ENCODE data around the gene ICE2. TPM values are rescaled to one million over a fixed set of nuclear protein-coding genes. Genes with fewer than 3 reads are reported as not detected.
"Not testable (repeated sequence)": the region's sequence is repeated elsewhere in the genome, so short reads cannot be mapped to it uniquely, and the experiment has no call there.

The ICE2 gene
- polyA plus RNA-seq, 3 donors: 69.9 to 93.7 (median 85.6) TPM

DNA sequence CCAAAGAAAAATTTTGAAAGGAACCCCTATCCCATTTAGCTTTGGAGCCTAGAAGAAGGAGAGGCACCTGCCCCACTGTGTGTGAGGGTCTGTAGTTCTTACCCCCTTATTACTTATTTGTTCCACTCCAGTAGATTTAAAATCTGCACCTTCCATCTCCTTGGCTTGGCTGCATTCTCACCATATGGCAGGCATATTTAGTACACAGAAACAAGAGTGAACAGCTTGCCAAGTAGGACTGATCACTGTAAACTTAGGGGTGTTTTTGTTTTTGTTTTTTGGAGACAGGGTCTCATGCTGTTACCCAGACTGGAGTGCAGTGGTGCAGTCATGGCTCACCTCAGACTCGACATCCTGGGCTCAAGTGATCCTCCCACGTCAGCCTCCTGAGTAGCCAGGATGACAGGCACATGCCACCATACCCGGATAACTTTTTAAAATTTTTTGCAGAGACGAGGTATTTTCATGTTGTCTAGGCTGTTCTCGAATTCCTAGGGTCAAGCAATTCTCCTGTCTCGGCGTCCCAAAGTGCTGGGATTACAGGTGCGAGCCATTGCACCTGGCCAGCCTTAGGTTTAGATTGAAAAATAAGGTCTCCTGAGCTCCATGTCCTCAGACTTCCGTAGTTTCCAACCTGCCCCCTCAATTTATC lies 67.0 kb downstream of the ICE2 start:
- no peak for DNase-seq

- not testable (repeated sequence) for DNase-seq
Measured at GRCh38 chr15:60410350-60410749, 68.6 kb downstream of the ICE2 start.

GRCh38 chr15:60408463-60408981 lies 70.4 kb downstream of the ICE2 start:
- no peak for DNase-seq

DNA sequence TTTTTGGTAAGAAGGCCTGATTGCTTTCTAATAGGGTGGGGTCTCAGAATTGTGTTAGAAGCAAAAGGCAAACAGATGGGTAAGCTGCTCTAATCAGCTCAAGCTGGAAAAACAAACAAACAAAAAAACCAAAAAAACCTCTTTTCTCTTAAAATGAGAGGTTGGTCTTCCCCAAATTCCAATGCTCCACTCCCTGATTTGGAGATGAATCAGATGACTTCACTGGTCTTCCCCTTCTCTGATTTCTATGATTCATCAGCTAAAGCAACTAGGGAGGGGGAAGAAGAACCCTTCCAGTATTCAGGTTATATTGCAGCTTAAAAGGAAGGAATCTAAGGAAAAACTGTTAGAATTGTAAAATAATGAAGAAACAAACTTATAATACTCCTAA lies 71.5 kb downstream of the ICE2 start:
- DNase-seq: no peak

DNA sequence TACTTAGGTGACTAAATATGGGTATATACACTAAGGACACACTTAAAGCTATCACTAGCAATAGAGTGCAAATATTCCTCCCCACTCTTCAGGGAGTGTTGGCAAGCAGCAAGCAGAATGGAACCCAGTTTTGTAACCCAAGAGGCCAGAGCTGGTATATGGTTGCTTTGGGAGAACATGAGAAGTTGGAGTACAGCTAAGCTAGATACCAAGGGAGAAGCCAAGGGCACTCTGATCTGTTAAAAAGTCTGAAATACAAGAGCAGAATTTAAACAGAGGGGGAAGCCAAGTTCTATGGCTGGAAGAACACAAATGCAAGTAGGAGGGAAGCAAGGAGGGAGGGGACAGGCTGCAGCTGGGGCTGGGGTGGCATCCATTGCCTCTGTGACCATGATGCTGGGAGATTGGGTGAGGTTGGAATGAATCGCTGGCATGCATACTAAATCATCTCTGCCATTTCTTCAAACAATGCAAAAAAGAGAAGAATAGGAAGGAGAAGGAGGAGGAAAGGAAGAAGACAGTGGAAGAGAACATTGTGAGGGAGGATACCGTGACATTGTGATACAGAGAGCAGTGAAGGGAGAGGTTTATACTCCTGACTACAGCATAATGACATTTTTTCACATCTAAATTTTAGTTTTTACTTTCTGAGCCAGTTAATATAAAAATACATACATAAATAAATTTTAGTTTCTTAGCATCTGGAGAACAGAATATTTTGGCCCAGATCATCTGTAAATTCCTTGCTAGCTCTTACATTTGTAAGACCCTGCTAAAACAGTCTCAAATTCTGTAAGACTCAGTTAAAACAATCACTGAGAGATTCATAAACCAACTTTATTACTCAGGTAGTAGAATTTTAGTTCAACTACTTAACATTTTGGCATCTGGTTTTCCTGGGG lies 72.2 kb downstream of the ICE2 start:
- no peak for DNase-seq

DNA sequence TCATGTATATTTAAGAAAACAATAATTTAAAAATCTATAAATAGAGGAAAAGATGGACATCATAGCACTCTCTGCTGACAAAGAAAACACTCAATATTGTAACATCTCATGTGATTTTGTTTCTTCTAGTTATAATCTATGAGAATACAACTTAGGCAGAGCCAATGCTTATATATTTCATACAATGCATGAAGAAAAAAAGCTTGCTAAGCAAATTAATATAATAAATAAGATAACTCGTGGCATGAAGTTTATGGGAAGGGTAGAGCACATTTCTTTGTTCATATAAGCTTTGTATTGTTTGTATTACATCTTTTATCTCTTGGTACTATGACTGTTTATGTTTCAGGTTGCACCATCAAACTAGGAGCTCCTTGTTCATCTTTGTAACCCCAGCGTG lies 73.5 kb downstream of the ICE2 start:
- no peak for DNase-seq

- DNase-seq: not testable (repeated sequence)
Measured at GRCh38 chr15:60404351-60404750, 74.6 kb downstream of the ICE2 start.

DNA sequence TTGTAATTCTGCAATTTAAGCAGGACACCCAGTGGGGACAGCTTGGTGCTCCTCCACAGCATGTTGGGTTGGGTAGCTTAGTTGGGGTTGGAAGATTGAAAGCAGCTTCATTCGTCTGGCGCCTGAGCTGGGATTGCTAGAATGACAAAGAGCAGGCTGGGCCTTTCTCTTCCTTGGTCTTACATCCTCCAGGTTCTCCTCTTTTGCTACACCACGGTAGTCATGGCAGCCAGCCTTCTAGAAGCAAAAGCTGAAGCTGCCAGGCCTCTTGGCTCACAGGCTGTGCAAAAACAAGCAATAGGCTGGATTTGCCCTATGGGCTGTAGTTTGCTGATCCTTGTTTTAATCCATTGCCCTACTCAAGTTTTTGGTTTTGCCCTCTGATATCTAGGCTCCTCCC lies 78.0 kb downstream of the ICE2 start:
- DNase-seq: no peak

DNA sequence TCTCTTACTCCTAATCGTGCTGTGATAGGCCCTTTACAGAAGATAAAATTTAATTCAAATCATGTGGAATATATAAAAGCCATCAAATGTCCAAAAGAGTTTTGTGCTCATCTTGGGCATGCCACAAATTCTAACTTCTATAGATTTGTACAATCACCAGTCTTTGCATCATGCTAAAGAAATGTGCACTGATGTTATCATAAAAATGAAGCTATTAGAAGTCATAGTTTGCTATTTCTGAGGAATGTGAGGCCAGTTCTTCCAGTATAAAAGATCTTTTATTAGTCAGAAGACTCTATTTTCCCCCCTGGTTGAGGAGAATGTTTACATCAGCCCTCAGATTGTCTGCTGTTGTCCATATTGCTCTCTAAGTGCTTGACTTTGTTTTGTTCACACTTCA lies 79.0 kb downstream of the ICE2 start:
- DNase-seq: no peak

- DNase-seq: no peak
Measured at GRCh38 chr15:60399246-60399915, 79.6 kb downstream of the ICE2 start.

DNA sequence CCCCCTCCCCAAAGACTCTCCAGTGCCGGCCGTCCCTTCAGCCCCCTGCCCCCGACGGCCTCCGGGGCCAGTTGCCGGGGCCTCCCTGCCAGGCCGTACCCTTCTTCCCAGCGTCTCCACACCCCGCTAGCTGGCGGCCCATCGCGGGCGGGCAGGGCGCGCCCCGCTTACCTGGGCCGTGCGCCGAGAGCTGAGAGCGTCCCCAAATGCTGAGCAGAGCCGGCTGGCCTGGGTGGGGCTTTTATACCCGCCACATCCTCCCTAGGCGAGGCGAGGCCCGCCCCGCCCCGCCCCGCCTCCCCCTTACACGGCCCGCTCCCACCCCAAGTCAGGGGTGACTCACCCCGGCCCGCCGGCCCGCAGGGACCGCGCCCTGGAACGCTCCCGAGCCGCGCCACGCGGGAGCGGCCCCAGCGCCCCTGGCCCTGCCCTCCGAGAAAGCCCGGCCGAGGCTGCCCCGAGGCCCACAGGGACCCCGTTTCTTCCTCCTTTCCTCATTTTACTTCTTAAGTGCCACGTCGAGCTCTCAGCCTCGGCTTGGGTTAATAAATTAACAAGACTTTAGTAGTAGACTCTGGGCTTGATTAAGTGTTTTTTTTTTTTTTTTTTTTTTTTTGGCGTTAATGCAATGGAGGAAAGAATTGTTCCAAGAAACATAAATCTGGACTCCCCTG lies 81.0 kb downstream of the ICE2 start, which contains the start of gene ANXA2:
Gene ANXA2, minus strand, starts transcription at position 215 of the 674 bp plus-strand sequence. CDS start 11,911 bp downstream, outside the sequence.
- peak; percentile 73 for DNase-seq

GRCh38 chr15:60396958-60397771 lies 81.8 kb downstream of the ICE2 start:
- peak; percentile 58 for DNase-seq

- no peak for DNase-seq
Measured at GRCh38 chr15:60396560-60396957, 82.4 kb downstream of the ICE2 start.

DNA sequence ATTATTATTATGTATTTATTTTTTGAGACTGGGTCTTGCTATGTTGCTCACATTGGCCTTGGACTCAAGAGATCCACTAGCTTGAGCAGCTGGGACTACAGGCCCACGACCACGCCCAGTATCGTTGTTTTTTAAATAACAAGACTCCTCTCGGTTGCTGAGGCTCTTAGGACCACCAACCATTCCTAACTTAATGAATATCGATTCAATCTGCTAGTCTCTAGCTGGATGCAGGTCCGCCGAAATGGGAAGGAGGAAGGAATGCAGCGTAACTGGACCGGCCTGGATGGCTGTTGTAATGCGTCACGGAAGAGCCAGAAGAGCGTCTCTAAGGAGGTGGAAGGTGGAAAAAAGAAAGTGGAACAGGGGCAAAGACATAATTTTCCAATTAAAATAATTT lies 82.8 kb downstream of the ICE2 start:
- DNase-seq: no peak

DNA sequence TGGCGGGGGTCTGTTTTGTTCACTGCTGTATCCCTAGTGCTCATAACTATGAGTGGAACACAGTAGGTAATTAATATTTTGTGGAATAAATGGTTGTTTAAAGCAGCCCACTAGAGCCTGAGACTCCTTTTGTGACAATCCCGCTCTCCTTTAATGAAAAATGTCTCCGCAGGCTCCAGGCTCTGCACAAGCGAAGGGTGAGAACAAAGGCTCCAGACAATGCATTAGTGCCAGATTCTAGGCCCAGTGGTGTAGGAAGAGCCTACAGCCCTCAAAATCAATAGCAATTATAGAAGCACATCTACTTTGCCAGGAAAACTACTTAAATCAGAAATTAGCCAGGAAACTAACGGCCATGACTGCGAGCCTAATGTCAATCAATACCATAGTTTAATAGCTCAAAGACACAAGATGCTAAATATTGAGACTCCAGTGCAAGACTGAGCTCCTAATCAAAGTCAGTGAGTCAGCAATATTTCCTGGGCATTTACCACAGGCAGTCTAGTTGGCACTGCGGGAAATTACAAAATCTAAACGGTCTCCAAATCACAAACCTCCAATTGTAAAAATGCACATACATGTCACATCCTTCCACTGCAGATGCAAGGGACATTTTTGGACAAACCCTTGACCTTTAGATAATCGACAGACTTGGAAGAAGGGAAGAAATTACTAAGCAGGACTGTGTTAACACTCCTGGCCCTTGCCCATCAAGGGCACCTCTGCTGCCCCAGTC lies 83.5 kb downstream of the ICE2 start:
- no peak for DNase-seq

DNA sequence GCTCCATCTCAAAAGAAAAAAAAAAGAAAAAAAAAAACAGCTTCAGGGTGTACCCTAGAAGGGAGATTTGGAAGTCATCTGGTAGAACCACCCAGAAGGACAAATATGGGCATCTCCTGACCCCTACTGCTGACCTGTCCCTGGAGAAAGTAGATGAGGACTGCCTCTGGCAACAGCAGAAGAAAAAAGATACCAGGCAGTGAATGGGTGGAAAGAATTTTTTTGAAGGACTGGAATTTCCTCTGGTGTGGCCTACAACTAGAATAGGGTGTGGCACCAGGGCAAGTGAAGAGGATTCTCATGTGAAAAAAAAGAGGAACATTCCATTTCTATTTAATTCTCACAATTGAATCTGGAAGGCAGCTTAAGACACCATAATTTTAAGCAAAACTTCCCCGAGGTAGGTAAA lies 84.2 kb downstream of the ICE2 start:
- DNase-seq: no peak

DNA sequence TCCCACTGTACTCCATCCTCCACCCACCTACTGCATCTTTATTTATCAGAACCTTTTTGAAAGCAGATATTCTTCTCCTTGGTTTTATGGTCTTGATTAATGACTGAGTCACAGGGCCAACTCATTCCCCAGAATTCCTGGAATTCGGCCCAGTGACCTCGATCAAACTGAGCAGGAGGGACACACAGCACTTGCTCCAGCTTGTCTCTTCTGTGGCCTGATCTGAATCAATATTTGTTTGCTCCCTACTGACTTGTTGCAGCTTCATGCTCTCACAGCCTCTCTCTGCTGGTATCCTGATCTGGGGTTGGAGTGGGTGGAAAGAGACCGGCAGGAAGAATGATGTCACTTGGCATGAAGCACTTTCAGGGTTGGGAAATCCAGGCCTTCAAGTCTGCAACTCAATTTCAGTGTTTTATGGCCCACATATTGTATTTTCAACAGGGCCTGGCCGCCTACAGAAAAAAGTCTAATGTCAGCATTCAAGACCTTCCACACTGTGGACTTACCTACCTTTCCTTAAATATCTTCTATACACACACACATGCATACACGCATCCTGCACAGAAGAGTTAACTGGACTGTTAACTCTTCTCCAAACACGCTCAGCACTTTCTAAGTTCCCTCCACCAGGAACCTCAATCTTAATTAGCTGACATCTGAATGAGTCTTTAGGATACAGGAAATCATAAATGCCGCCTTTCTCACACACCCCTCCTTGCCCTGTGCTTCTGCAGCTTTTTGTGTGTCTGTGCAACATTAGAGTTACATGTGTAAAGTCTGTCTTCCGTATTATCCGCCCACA lies 85.8 kb downstream of the ICE2 start:
- DNase-seq: peak; percentile 86

DNA sequence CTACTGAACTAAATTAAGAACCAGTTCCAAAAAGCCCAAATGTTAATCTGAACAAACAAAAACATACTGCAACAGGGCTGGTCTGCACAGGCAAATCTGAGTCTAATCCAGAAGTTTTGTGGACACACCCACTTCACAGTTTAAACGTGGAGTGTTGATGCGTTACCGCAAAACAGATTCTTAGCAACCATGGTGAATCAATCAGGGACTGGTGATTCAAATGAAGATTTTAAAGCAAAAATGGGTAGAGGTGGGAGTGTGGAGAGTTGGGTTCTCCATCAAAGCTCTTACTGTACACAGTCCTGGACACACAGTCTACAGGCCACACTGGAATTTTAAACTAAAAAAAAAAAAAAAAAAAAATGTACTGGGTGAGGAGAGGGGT lies 86.3 kb downstream of the ICE2 start:
- DNase-seq: peak; percentile 73

GRCh38 chr15:60391722-60392315 lies 87.1 kb downstream of the ICE2 start:
- no peak for DNase-seq

Measured in renal pelvis (tissue), 4 donors.